Fibroblast of upper back skin (primary cell): ENCODE data around the gene UROC1.

ENCODE experiments used
- DNase-seq: peaks from one replicate; pipeline ENCODE4 v3.0.0-alpha.2; 2013

Gene UROC1

DNA sequence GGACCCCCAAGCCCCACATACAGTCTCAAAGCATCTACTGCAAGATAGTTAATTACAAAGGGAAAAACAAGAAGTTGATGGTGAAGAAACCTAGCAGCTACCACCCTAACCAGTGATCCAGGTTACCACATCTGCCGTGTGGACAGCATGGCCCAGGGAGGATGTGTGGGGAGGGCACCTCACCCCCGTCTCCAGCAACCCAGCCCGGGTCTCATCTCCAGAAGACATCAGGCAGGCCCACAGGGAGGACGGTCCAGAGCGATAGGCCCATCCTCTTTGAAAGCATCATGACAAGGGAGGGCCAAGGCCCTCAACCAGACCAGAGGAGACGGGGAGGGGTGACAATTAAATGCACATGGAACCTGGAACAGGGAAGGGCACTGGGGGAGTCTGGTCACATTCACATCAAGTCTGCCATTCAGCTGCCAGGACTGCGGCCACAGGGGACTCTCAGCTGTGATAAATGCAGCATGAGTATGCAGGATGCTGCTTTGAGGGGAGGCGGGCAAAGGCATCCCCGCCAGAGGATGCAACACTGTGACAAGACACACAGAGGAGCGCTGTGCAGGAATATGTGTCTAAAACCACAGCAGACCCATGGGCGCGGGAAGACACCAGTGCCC, 60.7 kb downstream of the UROC1 start:
- no peak for DNase-seq

DNA sequence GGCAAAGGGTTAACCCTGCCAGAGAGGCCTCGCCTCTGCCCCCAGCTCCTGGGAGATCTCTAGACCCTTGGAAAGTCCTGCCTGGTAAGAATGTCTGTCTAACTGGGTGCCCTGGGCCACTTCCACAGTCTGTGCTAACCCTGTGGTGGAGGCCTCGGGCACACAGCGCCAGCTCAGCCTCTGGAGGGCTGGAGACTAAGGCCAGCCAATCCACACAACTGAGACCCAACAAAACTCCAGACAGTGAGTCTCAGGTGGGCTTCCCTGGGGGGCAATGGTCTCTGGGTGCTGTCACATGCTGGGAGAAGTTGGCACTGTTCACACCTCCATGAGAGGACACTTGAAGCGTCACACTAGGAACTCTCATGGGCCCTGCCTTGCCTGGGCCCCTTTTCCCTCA, 61.4 kb downstream of the UROC1 start:
- no peak for DNase-seq

DNA sequence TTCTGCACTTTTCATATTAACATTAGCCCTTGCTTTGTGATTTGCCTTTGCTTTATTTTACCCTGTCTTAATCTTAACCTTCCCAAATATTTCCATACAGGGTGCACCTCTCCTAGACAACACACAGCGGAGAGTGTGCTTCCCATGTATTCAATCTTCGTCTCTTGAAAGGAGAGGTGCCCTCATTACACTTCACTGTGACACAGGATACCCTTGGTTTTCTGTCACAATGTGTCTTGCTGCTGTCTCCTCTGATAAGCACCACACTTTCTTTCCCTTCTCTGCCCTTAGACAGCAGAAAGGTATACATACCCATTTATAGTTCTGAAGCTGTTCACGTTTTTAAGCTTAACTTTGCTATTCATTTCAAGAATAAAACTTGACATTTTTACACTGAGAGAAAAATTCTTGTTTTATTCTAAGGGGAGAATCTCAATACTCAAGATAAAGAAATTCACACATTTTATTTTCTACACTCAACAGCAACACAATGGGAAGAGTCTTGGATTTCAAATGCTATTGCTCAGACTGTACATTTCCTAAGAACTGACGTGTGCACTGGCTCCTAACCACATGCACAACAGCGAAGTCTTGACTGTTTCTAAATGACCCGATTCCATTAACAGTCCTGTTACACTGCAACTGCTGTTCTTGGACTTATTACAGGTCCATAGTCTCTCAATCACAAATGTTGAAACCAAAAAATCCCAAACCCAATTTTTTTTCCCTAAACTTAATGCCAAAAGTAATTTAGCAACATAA, 63.0 kb downstream of the UROC1 start:
- no peak for DNase-seq

DNA sequence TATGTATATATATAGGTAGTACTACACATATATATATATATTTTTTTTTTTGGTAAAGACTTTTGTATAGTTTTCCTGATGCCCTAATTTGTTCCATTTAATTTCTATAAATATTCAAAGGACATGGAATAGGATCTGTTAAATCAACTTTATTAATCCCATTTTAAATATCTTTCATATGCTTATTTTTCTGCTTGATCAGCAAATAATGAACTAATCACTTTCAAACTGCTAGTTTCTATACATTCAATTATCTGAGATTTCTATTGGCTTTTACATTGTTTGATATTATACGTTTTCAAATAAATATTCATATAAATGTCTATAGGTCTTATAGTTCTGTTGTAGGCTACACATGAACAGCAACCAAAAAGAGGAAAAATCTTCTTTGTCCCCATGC, 63.5 kb downstream of the UROC1 start:
- DNase-seq: no peak

DNA sequence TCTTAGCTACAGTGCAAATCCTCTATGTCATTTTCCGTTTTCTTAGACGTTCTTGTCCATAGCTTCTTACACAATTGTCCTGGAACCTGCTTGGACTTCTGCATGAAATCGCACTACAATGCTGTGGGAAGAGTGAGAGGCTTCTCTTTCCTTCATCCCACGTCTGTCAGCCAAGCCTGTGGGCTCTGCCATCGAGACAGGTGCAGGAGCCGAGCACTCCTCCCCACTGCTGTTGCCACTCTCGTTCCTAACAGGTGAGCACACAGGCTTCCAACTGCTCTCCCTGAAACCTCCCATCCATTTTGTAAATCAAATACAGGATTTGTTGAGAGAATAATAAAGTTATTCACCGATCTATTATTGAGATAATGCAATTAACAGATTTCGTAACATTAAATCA, 65.4 kb downstream of the UROC1 start:
- no peak for DNase-seq

DNA sequence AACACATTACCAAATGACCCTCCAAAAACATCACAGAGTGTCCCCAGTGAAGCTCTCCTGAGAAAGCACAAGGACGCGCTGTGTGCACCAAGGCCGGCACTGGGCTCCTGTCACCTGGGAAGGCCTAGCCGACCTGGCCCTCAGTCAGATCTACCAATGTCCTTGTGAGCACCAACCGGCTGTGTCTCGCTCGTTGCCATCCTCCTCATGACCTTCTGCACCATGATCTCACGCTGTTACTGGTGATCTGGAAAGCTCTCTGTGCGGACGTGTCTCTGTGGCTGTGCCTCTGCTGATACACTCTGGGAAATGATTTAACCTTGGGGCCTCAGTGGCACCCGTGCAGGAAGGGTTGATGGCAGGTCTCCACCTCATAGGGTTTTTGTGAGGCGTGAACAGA, 66.1 kb downstream of the UROC1 start:
- DNase-seq: no peak

DNA sequence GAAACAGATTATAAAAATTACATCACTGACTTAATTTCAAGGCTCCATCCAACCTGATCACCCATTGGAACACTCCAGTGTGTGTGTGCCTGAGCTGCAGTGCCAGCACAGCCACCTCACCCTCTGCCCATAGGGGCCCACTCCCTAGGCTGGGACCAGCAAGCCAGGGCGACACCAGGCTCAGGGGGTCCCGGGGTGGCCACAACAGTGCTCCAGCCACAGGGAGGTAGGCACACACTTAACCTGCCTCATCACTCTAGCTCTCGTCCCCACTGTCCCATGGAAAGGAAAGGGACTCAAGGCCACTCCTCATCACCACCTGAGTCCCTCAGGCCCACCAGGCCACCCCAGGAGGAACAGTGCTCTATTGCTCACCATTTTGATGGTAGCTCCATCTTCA, 66.8 kb downstream of the UROC1 start:
- no peak for DNase-seq

DNA sequence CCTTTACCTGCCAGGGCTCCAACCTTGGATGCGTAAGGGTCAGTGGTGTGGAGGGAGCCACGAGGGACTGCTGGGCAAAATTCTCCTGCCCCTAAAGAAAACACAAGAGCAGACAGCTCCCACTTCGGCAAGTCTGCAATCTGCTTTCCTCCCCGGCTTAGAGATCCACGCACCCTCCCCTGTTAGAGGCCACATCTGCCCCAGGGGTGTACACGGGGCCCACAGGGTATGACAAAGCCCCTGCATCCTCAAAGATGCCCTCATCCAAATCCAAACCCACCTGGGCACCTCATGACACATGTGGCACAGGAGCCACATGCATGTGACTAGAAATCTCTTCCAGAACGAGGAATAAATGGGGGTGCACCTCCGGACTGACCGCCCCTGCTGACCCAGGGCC, 67.4 kb downstream of the UROC1 start:
- no peak for DNase-seq

DNA sequence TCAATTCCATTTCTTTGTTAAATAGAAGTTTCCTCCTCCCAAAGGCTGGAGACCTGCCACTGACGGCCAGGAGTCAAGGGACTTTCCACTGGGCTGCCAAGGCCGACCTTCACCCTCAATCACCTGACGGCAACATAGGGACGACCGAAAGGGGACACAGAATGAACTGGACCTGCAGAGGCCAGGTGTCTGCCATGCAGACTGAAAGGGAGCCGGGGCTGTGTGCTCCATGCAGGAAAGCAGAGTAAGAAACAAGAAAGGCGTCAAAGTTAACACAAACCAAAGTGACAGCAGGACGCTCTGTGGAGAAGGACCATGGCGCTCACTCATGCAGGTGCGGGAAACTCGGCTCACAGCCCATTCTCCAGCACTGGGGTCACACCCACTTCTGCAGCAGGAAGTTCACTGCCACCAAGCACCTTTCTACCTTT, 67.9 kb downstream of the UROC1 start:
- no peak for DNase-seq

DNA sequence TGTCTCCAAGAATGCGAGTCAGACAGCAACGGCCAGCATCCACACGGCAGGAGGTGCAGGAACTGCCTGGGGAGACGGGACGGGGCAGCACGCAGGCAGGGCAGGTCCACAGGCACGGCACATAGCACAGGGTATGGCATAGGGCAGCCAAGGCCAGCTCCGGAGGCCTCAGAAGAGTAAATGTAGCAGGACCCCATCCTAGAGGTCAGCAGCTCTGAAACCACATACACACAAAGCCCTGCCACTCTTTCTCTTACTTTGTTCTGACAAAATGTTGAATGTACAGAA, 68.7 kb downstream of the UROC1 start:
- DNase-seq: no peak

DNA sequence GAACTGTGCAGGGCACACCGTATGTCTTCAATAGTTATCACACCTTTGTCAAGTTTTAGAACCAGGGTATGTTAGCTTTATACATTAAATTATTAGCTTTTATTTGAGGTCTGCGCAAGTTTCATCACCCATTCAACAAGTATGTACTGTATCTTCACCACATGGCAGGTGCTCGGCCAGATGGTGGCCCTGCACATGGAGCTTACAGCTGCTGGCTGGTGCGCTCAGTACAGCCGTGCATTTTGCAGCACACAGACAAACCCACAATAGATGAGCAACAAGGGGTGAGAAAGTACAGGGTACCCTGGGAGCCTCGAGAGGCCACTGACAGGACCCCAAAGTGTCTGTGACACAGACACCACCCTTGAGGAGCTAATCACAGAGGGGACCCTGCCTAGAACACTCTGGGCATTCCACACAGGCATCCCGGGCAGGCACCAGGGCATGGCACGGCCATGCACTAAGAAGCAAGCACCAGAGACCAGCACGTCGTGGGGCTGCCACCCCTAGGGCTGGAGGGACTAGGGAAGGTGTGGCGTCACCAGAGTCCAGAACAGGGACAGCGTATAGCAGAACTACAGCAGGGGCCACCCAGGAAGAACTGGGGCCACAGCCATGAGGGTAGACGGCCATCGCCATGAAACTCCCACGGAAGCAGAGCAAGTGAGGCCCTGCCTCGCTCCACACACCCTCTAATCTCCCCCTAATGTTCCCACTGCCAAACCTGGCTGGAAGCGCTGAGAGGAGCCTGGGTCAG, 69.3 kb downstream of the UROC1 start:
- DNase-seq: no peak

DNA sequence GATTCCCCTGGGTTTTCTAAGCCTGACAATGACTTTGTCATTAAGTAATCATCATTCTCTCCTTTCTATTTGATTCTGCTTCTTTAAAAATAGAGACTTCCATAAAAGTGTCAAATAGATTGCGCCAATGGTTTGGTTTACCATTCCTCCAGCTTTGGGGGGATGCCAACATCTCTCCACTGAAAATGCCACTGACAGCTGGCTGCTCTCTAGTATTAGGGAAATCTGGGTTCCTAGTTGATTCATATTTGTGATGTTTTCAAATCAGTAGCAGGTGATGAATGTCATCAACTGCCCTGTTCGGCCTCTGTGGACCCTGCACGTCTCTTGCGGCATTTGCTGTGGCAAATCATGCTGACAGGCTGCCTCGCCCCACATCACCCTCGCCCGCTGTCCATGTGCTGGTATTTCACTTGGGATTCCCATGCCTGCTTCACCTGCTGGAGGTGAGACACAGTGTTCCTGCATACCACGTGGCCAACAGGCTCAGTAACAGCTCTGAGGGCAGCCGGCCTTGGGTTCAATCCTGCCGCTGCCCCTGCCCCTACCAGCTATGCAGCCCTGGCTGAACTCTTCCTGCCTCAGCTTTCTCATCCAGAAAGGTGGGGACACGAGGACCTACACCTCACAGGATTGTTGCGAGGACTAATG, 70.0 kb downstream of the UROC1 start:
- DNase-seq: no peak

DNA sequence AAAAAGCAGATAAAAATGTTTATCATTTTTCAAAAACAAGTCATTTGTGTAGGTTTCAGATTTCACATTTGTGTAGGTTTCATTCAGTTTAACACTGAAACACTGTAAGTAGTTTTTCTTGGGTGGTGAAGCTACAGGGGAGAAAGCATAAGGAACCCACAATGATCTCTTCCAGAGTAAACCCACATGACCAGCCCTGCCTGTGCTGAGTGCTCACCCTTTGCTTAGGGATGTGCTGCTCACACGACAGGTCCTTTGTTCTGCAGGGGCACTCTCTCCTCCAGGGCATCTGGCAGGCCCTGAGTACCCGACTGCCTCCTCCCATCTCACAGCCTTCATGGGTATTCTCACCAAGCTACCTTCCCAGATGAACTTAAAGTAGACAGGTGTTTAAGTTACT, 70.8 kb downstream of the UROC1 start:
- no peak for DNase-seq

DNA sequence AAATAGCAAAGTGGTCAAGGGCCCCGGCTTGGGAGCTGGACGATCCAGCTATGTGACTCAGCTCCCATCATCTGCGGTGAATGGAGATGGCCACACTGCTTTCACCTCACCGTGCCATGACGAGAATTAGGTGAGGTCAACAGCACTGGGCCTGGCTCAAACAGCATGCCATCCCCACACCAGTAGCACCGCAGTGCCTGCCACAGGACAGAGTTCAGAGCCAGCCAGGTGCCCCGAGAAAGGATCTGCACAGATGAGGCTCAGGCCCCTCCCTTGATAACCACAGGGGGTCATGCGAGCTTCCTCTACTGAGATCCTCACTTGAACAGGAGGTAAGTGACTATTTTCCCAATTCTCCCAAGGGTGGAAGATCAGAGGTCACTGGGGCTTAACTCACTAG, 71.3 kb downstream of the UROC1 start:
- DNase-seq: no peak

DNA sequence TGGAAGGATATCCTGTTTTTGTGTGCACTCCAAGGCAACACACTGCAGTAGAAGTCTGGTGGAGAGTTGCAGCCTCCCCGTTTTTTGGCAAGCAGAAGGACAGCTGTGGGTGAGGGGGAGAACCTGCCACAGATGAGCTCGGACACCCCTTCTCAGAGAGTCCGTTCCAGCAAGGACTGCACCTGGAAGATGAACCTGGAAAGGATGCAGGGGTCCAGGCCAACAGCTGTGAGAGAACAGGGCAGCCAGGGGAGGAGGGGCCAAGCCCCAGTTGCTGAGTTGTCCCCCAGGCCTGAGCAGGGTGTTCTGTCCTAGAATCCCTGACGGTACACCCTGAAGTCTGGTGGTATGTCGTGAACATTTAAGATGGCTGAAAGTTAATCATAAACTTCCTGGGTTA, 72.1 kb downstream of the UROC1 start:
- DNase-seq: no peak

DNA sequence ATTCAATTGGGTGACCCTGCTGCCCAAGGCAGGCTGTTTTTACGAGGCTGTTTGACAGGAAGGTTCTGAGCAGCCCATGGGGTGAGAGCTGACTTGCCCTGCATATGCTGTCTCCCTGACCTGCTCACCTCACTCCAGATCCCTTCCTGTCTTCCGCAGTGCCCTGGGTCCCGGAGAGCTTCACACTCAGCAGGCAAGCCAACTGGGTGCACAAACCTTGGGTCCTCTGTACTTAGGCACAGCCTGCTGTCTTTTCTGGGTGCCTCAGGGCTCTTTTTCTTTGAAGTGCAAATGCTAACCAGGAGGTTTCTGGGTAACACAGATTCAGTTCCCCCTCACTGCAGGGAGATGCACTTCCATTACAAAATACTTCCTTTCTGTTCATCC, 74.7 kb downstream of the UROC1 start:
- DNase-seq: no peak

DNA sequence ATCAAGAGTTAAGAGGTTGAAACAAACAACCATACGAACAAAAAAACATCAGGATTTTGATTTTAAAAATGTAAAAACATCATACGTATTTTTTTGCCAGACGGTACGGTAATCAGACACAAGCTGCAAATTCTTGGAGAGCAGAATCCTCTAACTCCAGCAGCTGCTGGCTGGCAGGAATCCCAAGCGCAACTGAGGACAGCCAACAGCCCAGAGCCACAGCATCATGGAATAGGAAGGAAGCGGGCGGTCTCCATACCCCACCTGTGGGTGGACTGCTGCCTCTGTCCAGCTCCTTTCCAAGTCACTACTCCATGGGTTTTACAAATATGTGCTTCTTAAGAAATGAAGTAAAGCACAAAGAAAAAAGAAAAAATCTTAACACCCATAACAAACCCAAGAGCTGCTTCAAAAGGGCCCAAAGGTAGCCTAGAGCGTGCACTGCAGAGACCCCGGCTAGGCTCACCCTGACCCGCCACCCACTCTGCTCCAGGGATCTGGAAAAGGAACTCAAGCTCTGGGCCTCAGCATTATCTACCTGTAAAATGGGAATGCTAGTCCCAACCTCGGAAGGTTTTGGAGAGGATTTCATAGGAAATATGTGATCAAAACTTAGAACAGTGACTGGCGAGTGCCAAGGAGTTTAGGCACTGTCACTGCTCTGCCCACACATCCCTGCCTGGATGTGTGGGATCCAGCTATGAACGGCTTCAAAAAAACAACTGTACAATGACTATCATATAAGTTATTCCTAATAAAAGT, 75.3 kb downstream of the UROC1 start:
- DNase-seq: peak; percentile 4

DNA sequence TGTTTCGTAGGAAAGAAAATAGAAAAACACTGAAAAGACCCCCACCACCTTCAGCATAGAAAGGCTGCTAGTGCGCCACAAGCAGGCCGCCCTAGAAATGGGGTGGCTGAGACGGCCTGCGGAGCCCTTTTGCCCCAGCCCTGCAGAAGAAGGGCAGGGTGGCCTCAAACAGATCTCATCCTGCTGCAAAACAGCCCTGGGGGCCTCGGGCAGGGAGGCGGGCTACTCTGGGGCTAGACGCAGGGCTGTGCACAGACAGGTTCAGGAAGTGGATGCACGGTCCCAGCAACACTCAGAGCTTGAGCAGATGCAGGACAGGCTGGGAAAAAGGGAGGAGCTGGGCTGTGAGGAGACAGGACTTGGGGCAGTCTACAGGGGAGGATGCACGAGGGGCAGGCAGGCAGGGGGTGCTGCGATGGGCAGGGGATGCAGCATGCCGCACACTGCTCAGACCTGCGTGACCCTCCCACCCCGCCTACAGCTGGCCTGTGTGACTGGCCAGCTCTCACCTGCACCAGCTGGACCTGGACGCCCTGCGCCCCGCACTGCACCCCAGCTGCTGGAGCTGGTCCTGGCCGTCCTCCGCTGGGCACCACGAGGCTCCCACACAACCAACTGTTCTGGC, 76.2 kb downstream of the UROC1 start:
- DNase-seq: no peak

DNA sequence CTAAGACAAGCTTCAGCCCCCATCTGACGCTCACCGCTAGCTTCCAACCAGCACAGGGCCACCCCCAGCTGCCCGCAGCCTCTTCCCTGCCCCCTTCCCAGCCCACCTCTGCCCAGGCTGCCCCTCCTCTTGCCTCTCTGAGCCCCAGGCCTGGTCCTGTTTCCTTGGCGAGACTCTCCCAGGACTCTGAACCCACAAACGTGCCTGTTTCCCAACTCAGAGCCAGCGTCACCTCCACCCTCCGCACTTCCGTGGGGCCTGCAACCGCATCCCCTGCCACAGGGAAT, 76.9 kb downstream of the UROC1 start:
- no peak for DNase-seq

DNA sequence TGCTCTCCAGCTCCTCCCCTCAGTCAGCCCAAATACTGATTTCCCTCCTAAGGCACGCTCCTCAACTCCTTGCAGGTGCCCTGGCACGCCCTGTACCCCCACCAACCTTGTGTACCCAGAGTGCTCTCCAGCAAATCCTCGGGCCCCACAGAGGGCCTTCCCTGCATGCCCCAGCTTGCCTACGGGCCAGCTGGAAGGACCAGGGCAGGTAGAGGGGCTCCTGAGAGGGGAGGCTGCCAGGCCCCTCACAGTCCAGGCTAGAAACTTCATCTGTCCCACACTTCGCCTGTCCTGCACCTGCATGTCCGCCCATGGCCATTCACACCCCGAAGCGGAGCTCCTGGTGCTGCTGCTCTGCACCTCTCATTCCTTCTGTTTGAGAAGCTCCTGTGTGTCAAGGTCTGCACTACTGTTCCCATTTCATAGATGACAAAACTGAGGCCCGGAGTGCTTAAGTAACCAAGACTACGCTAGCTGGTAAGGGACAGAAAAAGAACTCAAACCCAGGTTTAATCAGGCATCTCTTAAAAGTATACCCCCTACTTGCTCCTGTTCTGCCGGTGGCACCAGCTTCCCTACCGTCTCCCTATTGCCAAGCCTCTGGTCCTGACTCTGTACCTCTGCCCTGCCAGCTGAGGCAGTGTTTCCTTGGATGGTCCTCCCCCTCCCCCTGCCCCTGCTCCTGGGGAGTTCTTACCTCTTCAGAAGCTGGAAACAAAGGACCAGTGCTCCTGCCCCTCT, 77.4 kb downstream of the UROC1 start:
- DNase-seq: no peak

DNA sequence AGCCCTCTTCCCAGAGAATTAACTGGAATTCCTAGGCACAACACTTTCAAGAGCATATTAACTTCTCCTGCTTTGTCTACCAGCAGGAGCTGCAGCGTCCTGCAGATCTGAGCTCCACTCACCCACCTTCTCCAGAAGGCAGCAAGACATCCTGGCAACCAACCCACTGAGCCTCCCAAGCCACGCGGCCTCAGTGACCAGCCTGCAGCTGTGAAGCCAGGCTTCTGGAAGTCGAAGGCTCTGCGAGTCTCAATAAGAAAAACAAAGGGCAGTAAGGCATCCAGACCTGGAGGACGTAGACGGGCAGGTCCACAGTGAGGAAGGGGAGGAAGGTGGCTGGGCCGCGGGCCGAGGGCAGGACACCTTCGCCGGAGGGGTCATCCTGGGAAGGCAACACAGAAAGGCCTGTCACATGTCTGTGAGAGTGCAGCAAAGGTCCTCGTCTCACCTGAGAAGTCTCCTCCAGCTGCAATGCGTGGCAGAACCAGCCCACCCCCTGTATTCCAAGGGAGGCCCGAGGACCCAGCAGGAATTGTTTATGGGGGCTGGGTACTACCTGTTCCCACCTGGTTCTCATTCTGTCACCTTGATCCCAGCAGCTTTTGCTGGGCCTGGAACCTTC, 78.1 kb downstream of the UROC1 start:
- no peak for DNase-seq

DNA sequence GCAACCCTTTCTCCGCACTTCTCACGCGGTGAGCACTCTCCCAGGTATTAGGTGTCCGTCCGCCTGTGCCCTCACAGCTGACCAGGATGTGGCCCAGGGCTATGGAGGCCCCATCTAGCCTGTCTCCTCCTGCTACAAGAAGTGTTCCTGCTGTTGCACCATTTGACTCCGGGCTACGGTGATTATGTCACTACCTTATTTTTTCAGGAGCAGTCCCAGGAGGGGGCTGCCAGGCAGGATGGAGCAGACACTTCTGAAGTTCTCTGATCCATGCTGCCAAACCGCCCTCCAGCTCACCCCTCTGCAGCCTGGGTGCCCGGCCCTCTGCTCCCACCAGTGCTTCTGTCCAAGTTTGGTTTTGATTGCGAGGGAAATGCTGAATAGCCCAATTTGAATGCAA, 78.8 kb downstream of the UROC1 start:
- no peak for DNase-seq
